GM18526 (cell line): Measurements from ENCODE around the gene NCBP3.

Source experiments
- POLR2A ChIP-seq: IDR thresholded peaks from 3 replicates; pipeline ENCODE4 v1.6.1; 2011; ENCODE audit not compliant: insufficient read length; ENCODE audit errors: extremely low read depth

The NCBP3 gene

GRCh38 chr17:3796110-3796821 lies 49.8 kb downstream of the NCBP3 start:
- TF ChIP-seq POLR2A, result no peak

GRCh38 chr17:3795390-3796102 lies 50.5 kb downstream of the NCBP3 start:
- TF ChIP-seq POLR2A, result no peak

DNA sequence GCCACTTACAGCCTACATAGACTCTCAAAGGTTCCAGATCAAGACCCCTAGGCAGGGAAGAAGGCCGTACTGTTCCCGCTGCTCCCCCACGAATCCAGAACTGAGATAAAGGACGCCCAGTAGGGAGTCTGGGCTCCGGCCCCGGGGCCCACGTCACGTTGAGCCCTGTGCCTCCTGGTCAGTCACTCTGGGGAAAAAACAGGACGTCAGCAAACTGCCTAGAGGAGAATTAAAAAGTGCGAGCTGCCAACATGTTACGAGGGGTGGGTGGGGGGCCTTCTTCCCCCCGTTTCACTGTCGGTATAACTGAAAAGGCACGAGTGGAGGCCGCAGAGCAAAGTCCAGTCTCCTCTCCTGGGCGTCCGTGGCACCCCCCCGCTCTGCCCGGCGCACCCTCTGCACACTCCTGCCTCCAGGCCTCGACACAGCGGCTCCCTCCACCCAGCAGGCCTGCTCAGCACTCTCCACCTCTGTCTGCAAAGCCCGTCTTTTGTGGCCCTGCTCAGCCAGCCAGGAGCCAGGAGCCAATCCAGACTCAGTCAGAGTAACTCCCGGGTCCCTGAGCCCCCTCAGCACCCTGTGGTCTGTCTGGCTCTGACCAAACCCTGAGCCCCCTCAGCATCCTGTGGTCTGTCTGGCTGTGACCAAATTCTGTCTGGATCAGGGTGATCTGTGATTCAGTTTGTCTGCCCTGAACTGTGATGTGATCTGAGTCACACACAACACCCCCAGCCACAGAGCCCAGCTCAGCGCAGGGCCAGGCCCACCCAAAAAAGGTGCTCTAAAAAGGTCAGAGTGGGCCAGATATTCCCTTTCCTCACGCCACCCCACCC lies 51.3 kb downstream of the NCBP3 start:
- TF ChIP-seq POLR2A, result no peak

DNA sequence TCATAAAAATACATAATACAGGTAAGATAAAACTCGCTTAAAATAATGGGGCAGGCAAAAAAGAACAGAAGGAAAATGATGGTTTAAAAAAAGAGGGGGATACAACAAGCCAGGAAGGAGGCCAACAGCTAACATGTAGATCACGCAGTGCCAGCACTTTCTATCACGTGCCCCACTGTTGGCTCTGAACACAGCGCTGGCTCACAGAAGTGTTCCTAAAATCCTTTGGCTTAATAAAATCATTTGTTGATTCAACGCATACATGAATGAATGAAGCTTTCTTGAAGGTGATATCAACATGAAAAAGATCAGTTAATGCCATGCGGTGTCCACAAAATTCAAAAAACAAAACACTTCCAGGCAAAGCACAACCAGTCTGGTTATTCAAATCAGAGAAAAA lies 53.6 kb downstream of the NCBP3 start:
- no peak for TF ChIP-seq POLR2A

DNA sequence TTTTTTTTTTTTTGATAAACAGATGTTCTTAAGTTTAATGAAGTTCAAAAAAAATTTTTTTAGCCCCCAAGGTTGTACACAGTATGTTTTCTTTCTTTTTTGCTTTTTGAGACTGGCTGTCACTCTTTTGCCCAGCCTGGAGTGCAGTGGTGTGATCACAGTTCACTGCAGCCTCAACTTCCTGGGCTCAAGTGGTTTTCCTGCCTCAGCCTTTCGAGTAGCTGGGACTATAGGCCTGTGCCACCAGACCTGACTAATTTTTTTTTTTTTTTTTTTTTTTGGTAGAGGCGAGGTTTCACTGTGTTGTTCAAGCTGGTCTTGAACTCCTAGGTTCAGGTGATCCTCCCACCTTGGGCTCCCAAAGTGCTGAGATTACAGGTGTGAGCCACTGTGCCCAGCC lies 57.8 kb downstream of the NCBP3 start:
- no peak for TF ChIP-seq POLR2A

DNA sequence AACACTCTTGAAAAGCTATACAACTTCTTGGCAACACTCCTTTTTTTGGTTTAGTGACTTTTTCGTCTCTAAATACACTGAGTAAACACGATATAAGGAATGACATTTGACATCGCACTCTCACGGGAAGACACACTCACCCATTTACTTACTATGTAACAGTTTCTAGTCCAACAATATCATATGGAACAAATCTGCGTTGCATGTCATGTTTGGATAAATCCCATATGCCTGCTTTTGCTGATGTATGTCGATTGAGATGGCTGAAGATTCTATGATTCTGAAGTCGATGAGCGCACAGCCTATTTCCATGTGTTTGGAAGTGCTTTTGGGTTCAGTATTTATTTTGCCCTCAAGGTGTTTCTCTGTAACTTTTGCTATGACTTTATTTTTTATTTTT lies 63.3 kb downstream of the NCBP3 start:
- TF ChIP-seq POLR2A, result no peak

DNA sequence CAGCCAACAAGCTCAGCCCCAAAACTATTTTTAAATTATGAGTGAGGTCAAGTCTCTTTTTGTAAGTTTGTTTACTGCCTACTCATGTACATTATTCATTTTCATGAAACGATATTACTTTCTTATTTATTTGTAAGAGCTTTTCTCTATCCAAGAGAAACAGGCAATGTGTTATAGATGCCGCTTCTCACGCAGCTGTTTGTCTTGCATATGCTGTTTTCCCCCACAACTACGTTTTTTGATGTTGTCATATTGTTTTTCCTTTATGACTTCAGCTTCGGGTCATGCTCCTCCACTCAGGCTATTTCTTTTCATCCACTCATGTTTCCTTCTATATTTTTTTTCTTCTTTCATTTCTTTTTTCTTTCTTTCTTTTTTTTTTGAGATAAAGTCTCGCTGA lies 65.1 kb downstream of the NCBP3 start:
- TF ChIP-seq POLR2A, result no peak

- TF ChIP-seq POLR2A, result no peak
Measured at GRCh38 chr17:3777366-3778120, 68.5 kb downstream of the NCBP3 start.

DNA sequence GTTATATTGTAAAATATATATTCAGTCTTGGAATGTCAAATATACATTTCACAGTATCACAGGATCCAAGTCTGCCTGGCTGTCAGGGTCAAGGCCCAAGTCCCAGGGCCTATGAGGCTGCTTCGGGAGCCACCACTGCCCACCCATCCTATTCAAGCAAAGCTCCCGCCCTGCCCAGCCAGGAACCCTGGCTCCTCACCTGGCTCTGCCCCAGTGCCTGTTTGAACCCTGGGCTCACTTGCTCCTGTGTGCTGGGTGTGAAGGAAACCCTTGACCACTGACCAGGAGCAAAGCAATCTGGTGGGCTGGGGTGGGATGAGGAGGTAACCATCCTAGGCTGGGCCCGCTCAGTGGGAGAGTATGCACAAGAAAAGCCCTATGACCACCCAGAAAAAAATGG lies 72.1 kb downstream of the NCBP3 start:
- TF ChIP-seq POLR2A, result no peak

DNA sequence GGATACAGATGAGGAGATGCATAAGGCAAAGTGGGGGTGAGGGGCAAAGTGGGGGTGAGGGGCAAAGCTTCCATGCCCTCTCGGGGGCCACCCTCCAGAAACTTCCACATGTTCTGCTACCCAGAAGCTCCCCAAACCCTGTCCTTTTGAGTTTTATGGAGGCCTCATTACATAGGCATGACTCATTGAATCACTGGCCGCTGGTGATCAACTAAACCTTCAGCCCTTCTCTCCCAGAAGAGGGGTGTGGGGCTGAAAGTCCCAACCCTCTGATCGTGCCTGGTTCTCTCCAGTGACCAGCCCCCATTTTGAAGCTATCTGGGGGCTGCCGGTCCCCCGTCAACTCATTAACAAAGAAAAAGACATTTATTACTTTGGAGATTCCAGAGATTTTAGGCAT lies 72.5 kb downstream of the NCBP3 start:
- TF ChIP-seq POLR2A, result no peak

GRCh38 chr17:3772764-3773163 lies 73.3 kb downstream of the NCBP3 start:
- TF ChIP-seq POLR2A, result no peak

DNA sequence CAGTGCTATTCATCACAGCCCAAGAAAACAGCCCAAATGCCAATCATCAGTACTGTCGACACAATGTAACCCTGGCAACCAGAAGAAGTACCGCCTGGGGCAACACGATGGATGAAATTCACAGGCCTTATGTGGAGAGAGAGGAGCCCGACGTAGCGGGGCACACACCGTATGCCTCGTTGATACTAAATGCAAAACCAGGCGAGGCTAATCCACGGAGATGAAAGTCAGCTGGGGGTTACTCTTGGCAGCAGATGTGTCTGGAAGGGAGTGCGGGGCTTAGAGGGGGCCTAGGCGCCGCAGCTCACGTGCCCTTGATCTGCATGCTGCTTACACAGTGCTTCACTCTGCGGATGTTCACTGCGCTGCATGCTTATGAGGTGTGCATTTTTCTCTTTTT lies 74.9 kb downstream of the NCBP3 start:
- TF ChIP-seq POLR2A, result no peak

DNA sequence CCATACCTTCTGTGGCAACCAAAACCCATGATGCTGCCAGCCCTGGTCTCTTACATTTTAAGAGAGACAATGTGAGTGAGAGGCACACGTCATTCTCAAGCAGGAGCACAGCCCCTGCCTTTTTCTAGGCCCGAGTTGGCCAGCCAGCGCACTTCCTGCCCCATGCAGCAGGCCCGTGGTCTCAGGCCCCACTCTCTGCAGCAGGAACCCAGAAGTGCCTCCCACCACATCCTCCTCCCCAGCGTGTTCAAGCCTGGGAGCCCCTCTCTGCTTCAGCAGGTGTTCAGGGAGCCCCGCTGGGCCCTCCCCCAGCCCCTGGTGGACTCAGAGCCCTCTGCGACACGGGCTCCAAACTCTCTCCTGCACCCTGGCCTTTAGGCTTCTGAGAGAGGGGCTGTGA lies 75.6 kb downstream of the NCBP3 start:
- TF ChIP-seq POLR2A, result no peak

DNA sequence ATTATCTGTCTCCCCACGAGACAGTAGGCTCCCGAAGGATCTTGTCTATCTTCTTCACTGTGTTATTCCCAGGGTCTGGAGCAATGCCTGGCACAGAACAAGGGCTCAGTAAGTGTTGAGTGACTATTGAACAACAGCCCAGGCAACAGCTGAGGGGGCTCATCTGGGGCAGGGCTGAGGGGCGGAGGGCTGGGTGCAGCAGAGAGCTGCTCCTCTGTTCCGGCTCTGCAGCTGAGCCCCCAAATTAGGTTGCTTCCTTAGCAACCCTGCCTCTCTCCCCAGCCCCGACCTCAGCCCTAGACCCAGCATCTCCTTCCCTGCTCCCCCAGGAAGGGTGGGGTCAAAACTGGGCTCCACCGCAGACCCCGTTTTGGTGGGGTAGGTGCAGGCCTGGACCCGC lies 77.3 kb downstream of the NCBP3 start:
- TF ChIP-seq POLR2A, result no peak

DNA sequence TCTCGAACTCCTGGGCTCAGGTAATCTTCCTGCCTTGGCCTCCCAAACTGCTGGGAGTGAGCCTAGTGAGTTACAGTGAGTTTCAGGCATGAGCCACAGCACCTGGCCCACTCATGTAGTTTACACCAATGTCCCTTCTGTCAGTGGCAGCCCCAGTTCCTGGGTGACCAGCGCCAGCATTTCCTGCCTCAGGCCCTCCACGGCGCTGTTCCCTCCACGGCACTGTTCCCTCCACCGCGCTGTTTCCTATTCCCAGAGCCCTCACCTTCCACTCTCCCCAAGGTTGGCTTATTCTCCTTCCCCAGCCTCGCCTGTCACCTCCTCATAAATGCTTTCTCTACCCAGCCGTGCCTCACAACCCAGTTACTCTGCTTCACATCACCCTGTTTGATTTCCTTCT lies 77.7 kb downstream of the NCBP3 start:
- TF ChIP-seq POLR2A, result no peak
